NB4 (cell line): ENCODE measurements around the gene ZBTB12.
"Not testable (repeated sequence)": the region's sequence is repeated elsewhere in the genome, so short reads cannot be mapped to it uniquely, and the experiment has no call there.

ENCODE experiments used
- DNase-seq: peaks from one replicate; pipeline ENCODE4 v3.0.0; 2010; ENCODE audit warnings: low read depth
- H3K4me3 ChIP-seq: one replicate; pipeline ENCODE4 v1.5.1; 2011; ENCODE audit warnings: mild to moderate bottlenecking, low read depth, low read length, moderate library complexity
- MYC ChIP-seq: IDR thresholded peaks from 2 replicates; pipeline ENCODE4 v1.6.1; 2011; ENCODE audit warnings: low read depth, low read length
- POLR2A ChIP-seq: IDR thresholded peaks from 2 replicates; pipeline ENCODE4 v1.6.1; 2011; ENCODE audit warnings: mild to moderate bottlenecking; ENCODE audit not compliant: insufficient read length; ENCODE audit errors: extremely low read depth
- TF ChIP-seq, protein P1 (sequence below): IDR thresholded peaks from one replicate; pipeline ENCODE4 v1.5.1; 2012; ENCODE audit warnings: low read depth, low read length
- TF ChIP-seq, protein P2 (sequence below): IDR thresholded peaks from 2 replicates; pipeline ENCODE4 v1.6.1; 2011; ENCODE audit warnings: low read depth, low read length

ZBTB12 gene

GRCh38 chr6:31860349-31860748 lies 41.5 kb downstream of the ZBTB12 start:
- H3K4me3 ChIP-seq = no peak overlapping the region
- no peak for DNase-seq
- TF ChIP-seq POLR2A (no peak), MYC (no peak)
- TF ChIP-seq, protein P1, sequence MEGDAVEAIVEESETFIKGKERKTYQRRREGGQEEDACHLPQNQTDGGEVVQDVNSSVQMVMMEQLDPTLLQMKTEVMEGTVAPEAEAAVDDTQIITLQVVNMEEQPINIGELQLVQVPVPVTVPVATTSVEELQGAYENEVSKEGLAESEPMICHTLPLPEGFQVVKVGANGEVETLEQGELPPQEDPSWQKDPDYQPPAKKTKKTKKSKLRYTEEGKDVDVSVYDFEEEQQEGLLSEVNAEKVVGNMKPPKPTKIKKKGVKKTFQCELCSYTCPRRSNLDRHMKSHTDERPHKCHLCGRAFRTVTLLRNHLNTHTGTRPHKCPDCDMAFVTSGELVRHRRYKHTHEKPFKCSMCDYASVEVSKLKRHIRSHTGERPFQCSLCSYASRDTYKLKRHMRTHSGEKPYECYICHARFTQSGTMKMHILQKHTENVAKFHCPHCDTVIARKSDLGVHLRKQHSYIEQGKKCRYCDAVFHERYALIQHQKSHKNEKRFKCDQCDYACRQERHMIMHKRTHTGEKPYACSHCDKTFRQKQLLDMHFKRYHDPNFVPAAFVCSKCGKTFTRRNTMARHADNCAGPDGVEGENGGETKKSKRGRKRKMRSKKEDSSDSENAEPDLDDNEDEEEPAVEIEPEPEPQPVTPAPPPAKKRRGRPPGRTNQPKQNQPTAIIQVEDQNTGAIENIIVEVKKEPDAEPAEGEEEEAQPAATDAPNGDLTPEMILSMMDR = no peak
- TF ChIP-seq, protein P2, sequence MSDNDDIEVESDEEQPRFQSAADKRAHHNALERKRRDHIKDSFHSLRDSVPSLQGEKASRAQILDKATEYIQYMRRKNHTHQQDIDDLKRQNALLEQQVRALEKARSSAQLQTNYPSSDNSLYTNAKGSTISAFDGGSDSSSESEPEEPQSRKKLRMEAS = no peak

GRCh38 chr6:31859923-31860322 lies 42.0 kb downstream of the ZBTB12 start:
- TF ChIP-seq, protein P1 = no peak
- TF ChIP-seq, protein P2 = no peak
- TF ChIP-seq POLR2A (no peak), MYC (no peak)
- no peak for DNase-seq
- H3K4me3 ChIP-seq = no peak overlapping the region

- no peak overlapping the region for H3K4me3 ChIP-seq
- TF ChIP-seq, protein P2 = no peak
- TF ChIP-seq, protein P1 = no peak
- TF ChIP-seq MYC (no peak), POLR2A (no peak)
These were observed 43.2 kb downstream of the ZBTB12 start for GRCh38 chr6:31858707-31859106.

GRCh38 chr6:31857774-31858173 lies 44.1 kb downstream of the ZBTB12 start:
- H3K4me3 ChIP-seq, DNase-seq: not testable (repeated sequence)

More at GRCh38 chr6:31858707-31859106, 43.2 kb downstream of the ZBTB12 start:
- no peak for DNase-seq

DNA sequence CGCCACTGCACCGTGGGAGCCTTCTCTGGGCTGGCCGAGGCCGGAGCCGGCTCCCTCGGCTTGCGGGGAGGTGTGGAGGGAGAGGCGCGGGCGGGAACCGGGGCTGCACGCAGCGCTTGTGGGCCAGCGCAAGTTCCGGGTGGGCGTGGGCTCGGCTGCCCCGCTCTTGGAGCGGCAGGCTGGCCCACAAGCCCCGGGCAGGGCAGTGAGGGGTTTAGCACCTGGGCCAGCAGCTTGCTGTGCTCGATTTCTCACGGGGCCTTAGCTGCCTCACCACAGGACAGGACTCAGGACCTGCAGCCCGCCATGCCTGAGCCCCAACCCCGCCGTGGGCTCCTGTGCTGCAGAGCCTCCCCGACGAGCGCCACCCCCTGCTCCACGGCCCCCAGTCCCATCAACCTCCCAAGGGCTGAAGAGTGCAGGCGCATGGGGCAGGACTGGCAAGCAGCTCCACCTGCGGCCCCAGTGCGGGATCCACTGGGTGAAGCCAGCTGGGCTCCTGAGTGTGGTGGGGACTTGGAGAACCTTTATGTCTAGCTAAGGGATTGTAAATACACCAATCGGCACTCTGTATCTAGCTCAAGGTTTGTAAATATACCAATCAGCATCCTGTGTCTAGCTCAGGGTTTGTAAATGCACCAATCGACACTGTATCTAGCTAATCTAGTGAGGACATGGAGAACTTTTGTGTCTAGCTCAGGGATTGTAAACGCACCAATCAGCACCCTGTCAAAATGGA lies 49.7 kb downstream of the ZBTB12 start:
- not testable (repeated sequence) for H3K4me3 ChIP-seq, DNase-seq

GRCh38 chr6:31851485-31851832 lies 50.4 kb downstream of the ZBTB12 start:
- TF ChIP-seq, protein P2 = no peak
- TF ChIP-seq POLR2A = no peak
- TF ChIP-seq MYC = no peak
- TF ChIP-seq, protein P1 = no peak
- no peak for DNase-seq
- H3K4me3 ChIP-seq = no peak overlapping the region

- DNase-seq = no peak
- H3K4me3 ChIP-seq = no peak overlapping the region
These were observed 51.0 kb downstream of the ZBTB12 start for GRCh38 chr6:31850765-31851484.

More at GRCh38 chr6:31850765-31851484, 51.0 kb downstream of the ZBTB12 start:
- no peak for TF ChIP-seq POLR2A
